ENCODE measurements around the gene ZNF410.
"Not testable (repeated sequence)": the region's sequence is repeated elsewhere in the genome, so short reads cannot be mapped to it uniquely, and the experiment has no call there.

The ZNF410 gene

GRCh38 chr14:73909681-73910080 is 23.0 kb downstream of the ZNF410 start:
- TF ChIP-seq, protein P1, sequence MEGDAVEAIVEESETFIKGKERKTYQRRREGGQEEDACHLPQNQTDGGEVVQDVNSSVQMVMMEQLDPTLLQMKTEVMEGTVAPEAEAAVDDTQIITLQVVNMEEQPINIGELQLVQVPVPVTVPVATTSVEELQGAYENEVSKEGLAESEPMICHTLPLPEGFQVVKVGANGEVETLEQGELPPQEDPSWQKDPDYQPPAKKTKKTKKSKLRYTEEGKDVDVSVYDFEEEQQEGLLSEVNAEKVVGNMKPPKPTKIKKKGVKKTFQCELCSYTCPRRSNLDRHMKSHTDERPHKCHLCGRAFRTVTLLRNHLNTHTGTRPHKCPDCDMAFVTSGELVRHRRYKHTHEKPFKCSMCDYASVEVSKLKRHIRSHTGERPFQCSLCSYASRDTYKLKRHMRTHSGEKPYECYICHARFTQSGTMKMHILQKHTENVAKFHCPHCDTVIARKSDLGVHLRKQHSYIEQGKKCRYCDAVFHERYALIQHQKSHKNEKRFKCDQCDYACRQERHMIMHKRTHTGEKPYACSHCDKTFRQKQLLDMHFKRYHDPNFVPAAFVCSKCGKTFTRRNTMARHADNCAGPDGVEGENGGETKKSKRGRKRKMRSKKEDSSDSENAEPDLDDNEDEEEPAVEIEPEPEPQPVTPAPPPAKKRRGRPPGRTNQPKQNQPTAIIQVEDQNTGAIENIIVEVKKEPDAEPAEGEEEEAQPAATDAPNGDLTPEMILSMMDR (IDR thresholded peaks at IDR 0.05; ENCODE audit: low read depth, low read length), result no peak
- no peak for DNase-seq (ENCODE audit: extremely low read depth, low read depth)

GRCh38 chr14:73913256-73913655 is 26.6 kb downstream of the ZNF410 start:
- no peak for DNase-seq (ENCODE audit: extremely low read depth, low read depth)
- TF ChIP-seq, protein P1 (IDR thresholded peaks at IDR 0.05; ENCODE audit: low read depth, low read length), result no peak

DNA sequence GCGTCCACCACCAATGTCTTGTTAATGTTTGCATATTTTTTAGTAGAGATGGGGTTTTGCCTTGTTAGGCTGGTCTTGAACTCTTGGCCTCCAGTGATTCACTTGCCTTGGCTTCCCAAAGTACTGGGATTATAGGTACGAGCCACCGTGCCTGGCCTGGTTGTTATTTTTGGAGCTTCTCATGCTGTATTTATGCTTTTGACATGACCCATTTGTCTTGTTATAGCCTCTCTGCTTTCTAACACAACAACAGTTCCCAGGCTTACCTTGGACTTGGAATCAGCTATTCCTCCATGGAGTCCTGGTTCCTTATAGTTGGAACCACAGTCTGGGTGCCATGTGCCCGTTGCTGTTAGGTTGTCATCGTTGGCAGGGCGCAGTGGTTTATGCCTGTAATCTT is 29.7 kb downstream of the ZNF410 start:
- TF ChIP-seq, protein P1 (IDR thresholded peaks at IDR 0.05; ENCODE audit: low read depth, low read length), result no peak
- DNase-seq (ENCODE audit: extremely low read depth, low read depth), result no peak

DNA sequence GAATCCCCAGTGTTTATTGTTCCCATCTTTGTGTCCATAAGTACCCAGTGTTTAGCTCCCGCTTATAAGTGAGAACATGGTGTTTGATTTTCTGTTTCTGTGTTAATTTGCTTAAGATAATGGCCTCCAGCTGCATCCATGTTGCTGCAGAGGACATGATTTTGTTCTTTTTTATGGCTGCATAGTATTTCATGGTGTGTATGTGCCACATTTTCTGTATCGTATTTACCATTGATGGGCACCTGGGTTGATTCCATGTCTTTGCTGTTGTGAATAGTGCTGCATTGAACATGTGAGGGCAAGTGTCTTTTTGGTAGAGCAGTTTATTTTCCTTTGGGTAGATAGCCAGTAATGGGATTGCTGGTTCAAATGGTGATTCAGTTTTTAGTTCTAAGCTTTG is 32.8 kb downstream of the ZNF410 start:
- not testable (repeated sequence) for DNase-seq (ENCODE audit: extremely low read depth, low read depth)

DNA sequence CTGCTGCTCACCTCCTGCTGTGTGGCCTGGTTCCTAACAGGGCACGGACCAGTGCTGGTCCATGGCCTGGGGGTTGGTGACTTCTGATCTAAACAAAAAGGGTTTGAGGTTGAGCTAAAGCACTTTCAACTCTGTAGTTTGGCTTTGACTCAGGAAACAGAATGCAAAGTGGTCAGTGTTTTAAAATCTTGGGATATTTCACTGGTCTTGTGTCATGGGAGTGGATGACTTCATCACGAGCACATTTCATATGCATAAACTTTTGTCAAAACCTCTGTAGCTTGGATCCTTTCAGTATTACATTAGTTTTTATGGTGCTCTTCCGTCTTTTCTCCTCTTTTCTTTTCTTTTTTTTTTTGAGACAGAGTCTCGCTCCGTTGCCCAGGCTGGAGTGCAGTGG is 37.7 kb downstream of the ZNF410 start:
- TF ChIP-seq, protein P1 (IDR thresholded peaks at IDR 0.05; ENCODE audit: low read depth, low read length), result no peak
- DNase-seq (ENCODE audit: extremely low read depth, low read depth), result no peak

GRCh38 chr14:73935666-73936065 is 49.0 kb downstream of the ZNF410 start:
- DNase-seq (ENCODE audit: extremely low read depth, low read depth), result no peak
- TF ChIP-seq, protein P1 (IDR thresholded peaks at IDR 0.05; ENCODE audit: low read depth, low read length), result peak; percentile 16

DNA sequence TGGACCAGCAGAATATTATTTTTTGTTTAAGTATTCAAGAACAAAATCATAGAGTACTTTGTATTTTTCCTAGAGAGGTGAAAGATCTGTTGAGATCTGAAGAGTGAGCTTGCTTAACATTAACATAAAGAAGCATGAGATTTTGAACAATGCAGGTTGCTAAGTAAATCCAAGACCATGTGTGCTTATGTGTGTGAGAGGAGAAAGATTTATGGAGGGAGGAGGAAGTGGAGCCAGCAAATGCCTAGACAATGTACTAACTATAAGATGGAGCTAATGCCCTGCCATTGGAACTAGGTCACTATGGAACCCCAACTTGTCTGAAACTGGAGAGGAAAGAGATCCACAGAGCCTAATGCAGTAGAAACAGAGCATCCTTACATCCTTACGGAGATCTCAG is 49.9 kb downstream of the ZNF410 start:
- TF ChIP-seq, protein P1 (IDR thresholded peaks at IDR 0.05; ENCODE audit: low read depth, low read length), result no peak

DNA sequence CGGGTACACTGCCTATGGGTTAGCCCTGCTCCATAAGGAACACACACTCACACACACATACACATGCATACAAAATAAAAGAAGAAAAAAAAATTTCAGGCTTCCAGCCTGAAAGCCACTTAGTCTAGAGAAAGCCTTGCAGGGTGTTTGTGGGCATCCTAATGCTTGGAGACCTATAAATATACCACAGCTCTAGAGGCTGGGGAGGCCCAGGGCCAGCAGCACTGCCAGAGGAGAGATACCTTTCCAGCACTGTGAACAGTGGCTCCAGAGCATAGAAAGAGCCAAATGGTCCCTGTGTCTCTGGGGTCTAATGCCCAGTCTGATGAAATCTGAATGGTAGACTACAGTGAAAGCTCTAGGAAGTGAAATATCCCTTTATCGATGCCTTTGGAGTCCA is 50.4 kb downstream of the ZNF410 start:
- TF ChIP-seq, protein P1 (IDR thresholded peaks at IDR 0.05; ENCODE audit: low read depth, low read length), result no peak

More for the DNA sequence above, 49.9 kb downstream of the ZNF410 start:
- DNase-seq (ENCODE audit: extremely low read depth, low read depth), result no peak

More for the DNA sequence above, 50.4 kb downstream of the ZNF410 start:
- no peak for DNase-seq (ENCODE audit: extremely low read depth, low read depth)
